HCT116 (cell line): ENCODE results near the gene PMS1. TPM values are rescaled to one million over a fixed set of nuclear protein-coding genes. Genes with fewer than 3 reads are reported as not detected.

Source experiments
- ATAC-seq: fragments of 200-7000 bp; cut with Tn5 transposase; 2 replicates; pipeline ENCODE4 v1.9.1; 2020; ENCODE audit warnings: mild to moderate bottlenecking, moderate library complexity
- BruUV-seq: library from RNA; stranded (reverse); fragments of 400-500 nt; replicated peaks from 2 replicates; lab custom pipeline; 2021; lab: Mats Ljungman, UMichigan
- CTCF ChIA-PET: fragments of 300-600 bp; sonication (Branson Sonifier 250); formaldehyde crosslinking; loops from one replicate; lab custom pipeline; 2021; ENCODE audit warnings: antibody characterized with exemption; lab: Charles Lee
- POLR2A ChIA-PET: fragments of 300-600, 350-600 bp; sonication (Branson Sonifier 250); formaldehyde crosslinking; loops from one replicate; lab custom pipeline; 2021; ENCODE audit warnings: antibody characterized with exemption; lab: Charles Lee
- RAD21 ChIA-PET, 2 experiments: fragments of 300-600 bp; sonication (Branson Sonifier 250); formaldehyde crosslinking; loops; one replicate each; lab custom pipeline; 2023; ENCODE audit warnings: low total read pairs in 2 of 2; ENCODE audit not compliant: uncharacterized antibody in 2 of 2, unreplicated experiment in 2 of 2, low non-redundant PET in 1 of 2; lab: Charles Lee
- DNase-seq: peaks from one replicate; pipeline ENCODE4 v3.0.0-alpha.2; 2010; ENCODE audit warnings: low read depth, low spot score
- H2AFZ ChIP-seq: fragments of 200-600 bp; shearing (Covaris generic), sonication (generic); 2 replicates; pipeline ENCODE4 v1.6.1; 2017; ENCODE audit warnings: low read depth, mixed run types, mixed read lengths, antibody characterized with exemption, low read length; ENCODE audit not compliant: poor library complexity, severe bottlenecking
- H3K27ac ChIP-seq: 2 replicates; pipeline ENCODE4 v1.5.1; 2012; ENCODE audit warnings: low read depth, low read length
- H3K27me3 ChIP-seq: fragments of 200-600 bp; sonication (generic); 2 replicates; pipeline ENCODE4 v1.6.1; 2016; ENCODE audit warnings: mixed run types, low read length, mixed read lengths; ENCODE audit not compliant: insufficient read depth
- H3K36me3 ChIP-seq, 2 experiments: fragments of 200-500 bp in 1 of 2; fragments of 200-600 bp in 1 of 2; sonication (Bioruptor generic) in 1 of 2; sonication (generic) in 1 of 2; 2 replicates each; pipeline versions ENCODE4 v1.5.1 to v1.6.1; 2014 to 2016; ENCODE audit warnings: low read length in 2 of 2, inconsistent platforms in 1 of 2, mixed read lengths in 1 of 2, mixed run types in 1 of 2; ENCODE audit not compliant: insufficient read depth in 2 of 2, control insufficient read depth in 1 of 2
- H3K4me1 ChIP-seq, 2 experiments: fragments of 200-600 bp in 1 of 2; sonication (generic) in 1 of 2; 2 replicates each; pipeline versions ENCODE4 v1.5.1 to v1.6.1; 2012 to 2017; ENCODE audit warnings: low read length in 2 of 2, inconsistent platforms in 1 of 2, mild to moderate bottlenecking in 1 of 2, mixed read lengths in 1 of 2, mixed run types in 1 of 2, moderate library complexity in 1 of 2; ENCODE audit not compliant: insufficient read depth in 2 of 2, control insufficient read depth in 1 of 2
- H3K4me2 ChIP-seq: fragments of 200-600 bp; sonication (generic); 2 replicates; pipeline ENCODE4 v1.6.1; 2017; ENCODE audit warnings: mixed run types, low read length, mixed read lengths
- H3K4me3 ChIP-seq, 2 experiments: fragments of 200-600 bp in 1 of 2; sonication (generic) in 1 of 2; replicated peaks in 1 of 2; 2 replicates each; pipeline ENCODE4 v1.5.1; 2011 to 2016; ENCODE audit warnings: low read length in 2 of 2, control low read depth in 1 of 2, low read depth in 1 of 2, mild to moderate bottlenecking in 1 of 2, mixed read lengths in 1 of 2, mixed run types in 1 of 2
- H3K79me2 ChIP-seq: fragments of 200-600 bp; sonication (generic); 2 replicates; pipeline ENCODE4 v1.6.1; 2017; ENCODE audit warnings: mild to moderate bottlenecking, mixed run types, low read length, moderate library complexity, mixed read lengths; ENCODE audit not compliant: insufficient read depth
- H3K9ac ChIP-seq: fragments of 200-600 bp; sonication (generic); 2 replicates; pipeline ENCODE4 v1.6.1; 2016; ENCODE audit warnings: low read length, mixed read lengths
- H3K9me2 ChIP-seq: fragments of 200-600 bp; sonication (generic), shearing (Covaris generic); 2 replicates; pipeline ENCODE4 v1.6.1; 2017; ENCODE audit warnings: mixed run types, mild to moderate bottlenecking, moderate library complexity; ENCODE audit not compliant: insufficient read depth
- H3K9me3 ChIP-seq, 2 experiments: fragments of 200-500 bp in 1 of 2; fragments of 200-600 bp in 1 of 2; sonication (Bioruptor generic) in 1 of 2; sonication (generic) in 1 of 2; 2 replicates each; pipeline ENCODE4 v1.6.1; 2014 to 2017; ENCODE audit warnings: low read length in 2 of 2, mixed read lengths in 2 of 2, inconsistent platforms in 1 of 2, low read depth in 1 of 2, mild to moderate bottlenecking in 1 of 2, mixed run types in 1 of 2, moderate library complexity in 1 of 2; ENCODE audit not compliant: control insufficient read depth in 1 of 2, insufficient read depth in 1 of 2
- H4K20me1 ChIP-seq: fragments of 200-600 bp; sonication (generic), shearing (Covaris generic); 2 replicates; pipeline ENCODE4 v1.6.1; 2017; ENCODE audit warnings: mixed run types, mild to moderate bottlenecking, moderate library complexity; ENCODE audit not compliant: insufficient read depth
- CBX3 ChIP-seq: IDR thresholded peaks from 2 replicates; pipeline ENCODE4 v1.6.1; 2012; ENCODE audit warnings: low read depth
- EGR1 ChIP-seq: IDR thresholded peaks from 2 replicates; pipeline ENCODE4 v1.6.1; 2012; ENCODE audit warnings: low read depth
- ELF1 ChIP-seq: IDR thresholded peaks from 2 replicates; pipeline ENCODE4 v1.6.1; 2012; ENCODE audit warnings: low read depth, borderline replicate concordance
- EZH2 ChIP-seq: fragments of 200-600 bp; sonication (generic); IDR thresholded peaks from 2 replicates; pipeline ENCODE4 v1.6.1; 2017; ENCODE audit warnings: antibody characterized with exemption, mixed run types
- EZH2phosphoT487 ChIP-seq: fragments of 200-600 bp; IDR thresholded peaks from 2 replicates; pipeline ENCODE4 v1.6.1; 2018; ENCODE audit warnings: antibody characterized with exemption, borderline replicate concordance
- JUND ChIP-seq: IDR thresholded peaks from 2 replicates; pipeline ENCODE4 v1.6.1; 2012
- POLR2A ChIP-seq: IDR thresholded peaks from 2 replicates; pipeline ENCODE4 v1.7.0; 2011; ENCODE audit warnings: borderline replicate concordance; ENCODE audit not compliant: insufficient read depth, insufficient read length; ENCODE audit errors: extremely low read depth
- RAD21 ChIP-seq: IDR thresholded peaks from 2 replicates; pipeline ENCODE4 v1.6.1; 2012; ENCODE audit warnings: low read depth, mild to moderate bottlenecking
- SRF ChIP-seq: IDR thresholded peaks from 2 replicates; pipeline ENCODE4 v1.6.1; 2012; ENCODE audit warnings: low read depth
- ZFX ChIP-seq: fragments of 450-650 bp; IDR thresholded peaks from 2 replicates; pipeline ENCODE4 v1.6.1; 2017
- intact Hi-C: fragments of 100-400 bp; cut with micrococcal nuclease; formaldehyde crosslinking; loops from 2 replicates; pipeline ENCODE4 v1.10.0; 2022
- total RNA-seq: library from RNA; stranded (reverse); gene quantifications from one replicate; pipeline ENCODE4 v1.2.1, GENCODE V29; 2021; ENCODE audit not compliant: unreplicated experiment
- TF ChIP-seq, protein P1 (sequence below): IDR thresholded peaks from 2 replicates; pipeline ENCODE4 v1.6.1; 2012
- TF ChIP-seq, protein P2 (sequence below): IDR thresholded peaks from 2 replicates; pipeline ENCODE4 v1.6.1; 2011; ENCODE audit warnings: mild to moderate bottlenecking, low read length, moderate library complexity; ENCODE audit not compliant: insufficient replicate concordance; ENCODE audit errors: extremely low read depth
- TF ChIP-seq, protein P3 (sequence below): IDR thresholded peaks from 2 replicates; pipeline ENCODE4 v1.6.1; 2012
- TF ChIP-seq, protein P4 (sequence below): IDR thresholded peaks from 2 replicates; pipeline ENCODE4 v1.6.1; 2012; ENCODE audit warnings: low read depth

The PMS1 gene
- total RNA-seq, 1 experiment from 2014 or later: 53.2 TPM

DNA sequence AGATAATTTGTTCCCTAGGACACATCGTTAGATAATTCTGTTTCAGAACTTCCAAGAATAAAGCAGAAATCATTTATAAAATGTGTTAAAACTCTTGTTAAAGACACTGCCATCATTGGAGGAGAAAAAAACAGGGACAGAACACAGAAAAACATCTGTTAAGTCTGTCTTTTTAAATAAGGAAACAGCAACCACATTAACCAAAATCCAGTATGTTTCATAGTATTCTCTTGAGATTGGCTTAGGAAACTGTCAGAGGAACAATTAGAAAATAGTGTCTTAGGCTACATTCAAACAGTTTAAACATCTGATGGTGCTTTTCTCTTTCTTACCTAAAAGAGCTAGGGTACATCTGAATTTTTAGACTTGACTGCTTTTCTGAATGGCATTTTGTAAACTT lies 81.6 kb downstream of the PMS1 start:
- ChIA-PET CTCF (no interaction called here), RAD21 (no interaction called here), POLR2A (no interaction called here)
- no peaks in the 10 kb centered on the region for H3K27me3 ChIP-seq
- TF ChIP-seq CBX3 (no peak), ZFX (no peak), JUND (no peak)
- TF ChIP-seq, protein P1, sequence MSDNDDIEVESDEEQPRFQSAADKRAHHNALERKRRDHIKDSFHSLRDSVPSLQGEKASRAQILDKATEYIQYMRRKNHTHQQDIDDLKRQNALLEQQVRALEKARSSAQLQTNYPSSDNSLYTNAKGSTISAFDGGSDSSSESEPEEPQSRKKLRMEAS: no peak
- TF ChIP-seq, protein P2, sequence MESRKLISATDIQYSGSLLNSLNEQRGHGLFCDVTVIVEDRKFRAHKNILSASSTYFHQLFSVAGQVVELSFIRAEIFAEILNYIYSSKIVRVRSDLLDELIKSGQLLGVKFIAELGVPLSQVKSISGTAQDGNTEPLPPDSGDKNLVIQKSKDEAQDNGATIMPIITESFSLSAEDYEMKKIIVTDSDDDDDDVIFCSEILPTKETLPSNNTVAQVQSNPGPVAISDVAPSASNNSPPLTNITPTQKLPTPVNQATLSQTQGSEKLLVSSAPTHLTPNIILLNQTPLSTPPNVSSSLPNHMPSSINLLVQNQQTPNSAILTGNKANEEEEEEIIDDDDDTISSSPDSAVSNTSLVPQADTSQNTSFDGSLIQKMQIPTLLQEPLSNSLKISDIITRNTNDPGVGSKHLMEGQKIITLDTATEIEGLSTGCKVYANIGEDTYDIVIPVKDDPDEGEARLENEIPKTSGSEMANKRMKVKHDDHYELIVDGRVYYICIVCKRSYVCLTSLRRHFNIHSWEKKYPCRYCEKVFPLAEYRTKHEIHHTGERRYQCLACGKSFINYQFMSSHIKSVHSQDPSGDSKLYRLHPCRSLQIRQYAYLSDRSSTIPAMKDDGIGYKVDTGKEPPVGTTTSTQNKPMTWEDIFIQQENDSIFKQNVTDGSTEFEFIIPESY: no peak
- no peaks in the 10 kb centered on the region for H3K79me2 ChIP-seq
- no peaks in the 10 kb centered on the region for H4K20me1 ChIP-seq
- DNase-seq (no peak), ATAC-seq (no peak)
- H3K27ac ChIP-seq: no peak overlapping the region
- no peak overlapping the region for H2AFZ ChIP-seq
- H3K4me1 ChIP-seq: no peaks in the 10 kb centered on the region
- peaks cover 0 to 4% of the 10 kb centered on the region in 2 experiments; a peak in 1 of 4 replicates for H3K36me3 ChIP-seq
- H3K9me2 ChIP-seq: no peaks in the 10 kb centered on the region
- intact Hi-C loops: no loop called here
- H3K4me2 ChIP-seq: no peak overlapping the region
- no peak overlapping the region for H3K4me3 ChIP-seq
- no peaks in the 10 kb centered on the region for H3K9me3 ChIP-seq
- H3K9ac ChIP-seq: no peak overlapping the region
- no TSS peak for BruUV-seq

DNA sequence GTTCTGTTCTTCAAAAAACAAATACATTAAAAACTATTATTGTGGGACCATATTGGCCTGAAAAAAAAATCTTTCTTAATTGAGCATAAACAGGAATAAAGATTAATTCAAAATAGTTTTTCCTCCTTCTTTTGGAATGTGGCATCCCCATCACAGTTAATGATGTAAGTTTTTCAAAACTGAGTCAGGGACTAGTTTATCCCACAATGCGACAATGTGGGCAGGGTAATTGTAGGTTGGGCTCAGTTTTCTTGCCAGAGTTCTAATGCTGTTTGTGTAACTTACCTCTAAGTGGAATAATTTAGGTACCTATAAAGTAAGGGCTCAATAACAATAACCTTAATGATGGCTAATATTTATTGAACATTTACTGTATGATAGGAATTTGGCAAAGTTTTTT lies 82.0 kb downstream of the PMS1 start:
- DNase-seq: no peak
- Histone ChIP-seq H3K4me1 (no peaks in the 10 kb centered on the region), H4K20me1 (no peaks in the 10 kb centered on the region), H3K9me3 (no peaks in the 10 kb centered on the region), H3K36me3 (peaks cover 0 to 4% of the 10 kb centered on the region in 2 experiments; a peak in 1 of 4 replicates), H3K9ac (no peak overlapping the region), H3K4me2 (no peak overlapping the region), H3K79me2 (no peaks in the 10 kb centered on the region), H2AFZ (no peak overlapping the region), H3K9me2 (no peaks in the 10 kb centered on the region), H3K27me3 (no peaks in the 10 kb centered on the region), H3K27ac (no peak overlapping the region), H3K4me3 (no peak overlapping the region)
- ChIA-PET RAD21 (no interaction called here), POLR2A (no interaction called here), CTCF (no interaction called here)
- no peak for ATAC-seq
- intact Hi-C loops: no loop called here
- no TSS peak for BruUV-seq
- TF ChIP-seq, protein P2: no peak
- TF ChIP-seq, protein P3, sequence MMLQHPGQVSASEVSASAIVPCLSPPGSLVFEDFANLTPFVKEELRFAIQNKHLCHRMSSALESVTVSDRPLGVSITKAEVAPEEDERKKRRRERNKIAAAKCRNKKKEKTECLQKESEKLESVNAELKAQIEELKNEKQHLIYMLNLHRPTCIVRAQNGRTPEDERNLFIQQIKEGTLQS: no peak
- no peak for TF ChIP-seq ELF1
- no peak for TF ChIP-seq EZH2
- TF ChIP-seq SRF: no peak
- TF ChIP-seq EZH2phosphoT487: no peak
- no peak for TF ChIP-seq EGR1
- TF ChIP-seq POLR2A: no peak
- TF ChIP-seq, protein P4, sequence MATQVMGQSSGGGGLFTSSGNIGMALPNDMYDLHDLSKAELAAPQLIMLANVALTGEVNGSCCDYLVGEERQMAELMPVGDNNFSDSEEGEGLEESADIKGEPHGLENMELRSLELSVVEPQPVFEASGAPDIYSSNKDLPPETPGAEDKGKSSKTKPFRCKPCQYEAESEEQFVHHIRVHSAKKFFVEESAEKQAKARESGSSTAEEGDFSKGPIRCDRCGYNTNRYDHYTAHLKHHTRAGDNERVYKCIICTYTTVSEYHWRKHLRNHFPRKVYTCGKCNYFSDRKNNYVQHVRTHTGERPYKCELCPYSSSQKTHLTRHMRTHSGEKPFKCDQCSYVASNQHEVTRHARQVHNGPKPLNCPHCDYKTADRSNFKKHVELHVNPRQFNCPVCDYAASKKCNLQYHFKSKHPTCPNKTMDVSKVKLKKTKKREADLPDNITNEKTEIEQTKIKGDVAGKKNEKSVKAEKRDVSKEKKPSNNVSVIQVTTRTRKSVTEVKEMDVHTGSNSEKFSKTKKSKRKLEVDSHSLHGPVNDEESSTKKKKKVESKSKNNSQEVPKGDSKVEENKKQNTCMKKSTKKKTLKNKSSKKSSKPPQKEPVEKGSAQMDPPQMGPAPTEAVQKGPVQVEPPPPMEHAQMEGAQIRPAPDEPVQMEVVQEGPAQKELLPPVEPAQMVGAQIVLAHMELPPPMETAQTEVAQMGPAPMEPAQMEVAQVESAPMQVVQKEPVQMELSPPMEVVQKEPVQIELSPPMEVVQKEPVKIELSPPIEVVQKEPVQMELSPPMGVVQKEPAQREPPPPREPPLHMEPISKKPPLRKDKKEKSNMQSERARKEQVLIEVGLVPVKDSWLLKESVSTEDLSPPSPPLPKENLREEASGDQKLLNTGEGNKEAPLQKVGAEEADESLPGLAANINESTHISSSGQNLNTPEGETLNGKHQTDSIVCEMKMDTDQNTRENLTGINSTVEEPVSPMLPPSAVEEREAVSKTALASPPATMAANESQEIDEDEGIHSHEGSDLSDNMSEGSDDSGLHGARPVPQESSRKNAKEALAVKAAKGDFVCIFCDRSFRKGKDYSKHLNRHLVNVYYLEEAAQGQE: no peak
- no peak for TF ChIP-seq RAD21
